ENCODE results near the gene CHD2.

The CHD2 gene

GRCh38 chr15:93046120-93046519 lies 146.0 kb downstream of the CHD2 start:
- H3K27me3 ChIP-seq (ENCODE audit: insufficient read depth, low read length), result no peaks in the 10 kb centered on the region
- peaks cover 83% of the 10 kb centered on the region for H3K36me3 ChIP-seq (ENCODE audit: insufficient read depth, low read length)
- no peak overlapping the region for H2AFZ ChIP-seq (ENCODE audit: low read depth, low read length)
- H3K4me1 ChIP-seq (ENCODE audit: insufficient read depth, low read length), result no peaks in the 10 kb centered on the region
- H3K9me3 ChIP-seq (ENCODE audit: low read length), result peaks cover 8% of the 10 kb centered on the region
- H3K4me3 ChIP-seq (ENCODE audit: low read length), result no peak overlapping the region

GRCh38 chr15:93046721-93047120 lies 146.6 kb downstream of the CHD2 start:
- Histone ChIP-seq H3K4me3 (ENCODE audit: low read length) (no peak overlapping the region), H3K36me3 (ENCODE audit: insufficient read depth, low read length) (peaks cover 89% of the 10 kb centered on the region), H3K4me1 (ENCODE audit: insufficient read depth, low read length) (no peaks in the 10 kb centered on the region), H3K27me3 (ENCODE audit: insufficient read depth, low read length) (no peaks in the 10 kb centered on the region), H3K9me3 (ENCODE audit: low read length) (peaks cover 8% of the 10 kb centered on the region), H2AFZ (ENCODE audit: low read depth, low read length) (no peak overlapping the region)

- H3K4me1 ChIP-seq (ENCODE audit: insufficient read depth, low read length), result no peaks in the 10 kb centered on the region
- peaks cover 96% of the 10 kb centered on the region for H3K36me3 ChIP-seq (ENCODE audit: insufficient read depth, low read length)
- H3K9me3 ChIP-seq (ENCODE audit: low read length), result peaks cover 8% of the 10 kb centered on the region
- no peaks in the 10 kb centered on the region for H3K27me3 ChIP-seq (ENCODE audit: insufficient read depth, low read length)
- H2AFZ ChIP-seq (ENCODE audit: low read depth, low read length), result no peak overlapping the region
- no peak overlapping the region for H3K4me3 ChIP-seq (ENCODE audit: low read length)
Observed at GRCh38 chr15:93047621-93048425, 147.7 kb downstream of the CHD2 start.

- Histone ChIP-seq H2AFZ (ENCODE audit: low read depth, low read length) (no peak overlapping the region), H3K4me1 (ENCODE audit: insufficient read depth, low read length) (no peaks in the 10 kb centered on the region), H3K27me3 (ENCODE audit: insufficient read depth, low read length) (no peaks in the 10 kb centered on the region), H3K4me3 (ENCODE audit: low read length) (no peak overlapping the region), H3K9me3 (ENCODE audit: low read length) (peaks cover 8% of the 10 kb centered on the region), H3K36me3 (ENCODE audit: insufficient read depth, low read length) (peaks cover 96% of the 10 kb centered on the region)
Observed at GRCh38 chr15:93048426-93048721, 148.2 kb downstream of the CHD2 start.

GRCh38 chr15:93048759-93049161 lies 148.6 kb downstream of the CHD2 start:
- H3K9me3 ChIP-seq (ENCODE audit: low read length), result peaks cover 8% of the 10 kb centered on the region
- H2AFZ ChIP-seq (ENCODE audit: low read depth, low read length), result no peak overlapping the region
- no peaks in the 10 kb centered on the region for H3K27me3 ChIP-seq (ENCODE audit: insufficient read depth, low read length)
- H3K4me1 ChIP-seq (ENCODE audit: insufficient read depth, low read length), result no peaks in the 10 kb centered on the region
- no peak overlapping the region for H3K4me3 ChIP-seq (ENCODE audit: low read length)
- H3K36me3 ChIP-seq (ENCODE audit: insufficient read depth, low read length), result peaks cover 97% of the 10 kb centered on the region

- Histone ChIP-seq H2AFZ (ENCODE audit: low read depth, low read length) (no peak overlapping the region), H3K4me3 (ENCODE audit: low read length) (no peak overlapping the region), H3K9me3 (ENCODE audit: low read length) (peaks cover 8% of the 10 kb centered on the region), H3K4me1 (ENCODE audit: insufficient read depth, low read length) (no peaks in the 10 kb centered on the region), H3K36me3 (ENCODE audit: insufficient read depth, low read length) (peaks cover 94% of the 10 kb centered on the region), H3K27me3 (ENCODE audit: insufficient read depth, low read length) (no peaks in the 10 kb centered on the region)
Observed at GRCh38 chr15:93049233-93049632, 149.1 kb downstream of the CHD2 start.

- no peaks in the 10 kb centered on the region for H3K27me3 ChIP-seq (ENCODE audit: insufficient read depth, low read length)
- H3K36me3 ChIP-seq (ENCODE audit: insufficient read depth, low read length), result peaks cover 94% of the 10 kb centered on the region
- no peak overlapping the region for H2AFZ ChIP-seq (ENCODE audit: low read depth, low read length)
- H3K4me3 ChIP-seq (ENCODE audit: low read length), result no peak overlapping the region
- H3K9me3 ChIP-seq (ENCODE audit: low read length), result peaks cover 8% of the 10 kb centered on the region
- no peaks in the 10 kb centered on the region for H3K4me1 ChIP-seq (ENCODE audit: insufficient read depth, low read length)
Observed at GRCh38 chr15:93049914-93050578, 149.9 kb downstream of the CHD2 start.

- H3K4me1 ChIP-seq (ENCODE audit: insufficient read depth, low read length), result no peaks in the 10 kb centered on the region
- peaks cover 94% of the 10 kb centered on the region for H3K36me3 ChIP-seq (ENCODE audit: insufficient read depth, low read length)
- H3K9me3 ChIP-seq (ENCODE audit: low read length), result peaks cover 8% of the 10 kb centered on the region
- no peaks in the 10 kb centered on the region for H3K27me3 ChIP-seq (ENCODE audit: insufficient read depth, low read length)
- no peak overlapping the region for H2AFZ ChIP-seq (ENCODE audit: low read depth, low read length)
- H3K4me3 ChIP-seq (ENCODE audit: low read length), result no peak overlapping the region
Observed at GRCh38 chr15:93050648-93051047, 150.5 kb downstream of the CHD2 start.

GRCh38 chr15:93051236-93052089 lies 151.3 kb downstream of the CHD2 start:
- Histone ChIP-seq H3K9me3 (ENCODE audit: low read length) (peaks cover 6% of the 10 kb centered on the region), H2AFZ (ENCODE audit: low read depth, low read length) (no peak overlapping the region), H3K4me1 (ENCODE audit: insufficient read depth, low read length) (no peaks in the 10 kb centered on the region), H3K4me3 (ENCODE audit: low read length) (no peak overlapping the region), H3K36me3 (ENCODE audit: insufficient read depth, low read length) (peaks cover 94% of the 10 kb centered on the region), H3K27me3 (ENCODE audit: insufficient read depth, low read length) (no peaks in the 10 kb centered on the region)

- H3K9me3 ChIP-seq (ENCODE audit: low read length), result no peaks in the 10 kb centered on the region
- peaks cover 94% of the 10 kb centered on the region for H3K36me3 ChIP-seq (ENCODE audit: insufficient read depth, low read length)
- H2AFZ ChIP-seq (ENCODE audit: low read depth, low read length), result no peak overlapping the region
- H3K27me3 ChIP-seq (ENCODE audit: insufficient read depth, low read length), result no peaks in the 10 kb centered on the region
- H3K4me1 ChIP-seq (ENCODE audit: insufficient read depth, low read length), result no peaks in the 10 kb centered on the region
- H3K4me3 ChIP-seq (ENCODE audit: low read length), result no peak overlapping the region
Observed at GRCh38 chr15:93052090-93052879, 152.2 kb downstream of the CHD2 start.

GRCh38 chr15:93055211-93055610 lies 155.1 kb downstream of the CHD2 start:
- H3K36me3 ChIP-seq (ENCODE audit: insufficient read depth, low read length), result peaks cover 94% of the 10 kb centered on the region
- no peaks in the 10 kb centered on the region for H3K27me3 ChIP-seq (ENCODE audit: insufficient read depth, low read length)
- H3K9me3 ChIP-seq (ENCODE audit: low read length), result no peaks in the 10 kb centered on the region

GRCh38 chr15:93056836-93057235 lies 156.7 kb downstream of the CHD2 start:
- Histone ChIP-seq H3K36me3 (ENCODE audit: insufficient read depth, low read length) (peaks cover 88% of the 10 kb centered on the region), H3K4me3 (ENCODE audit: low read length) (no peak overlapping the region), H3K9me3 (ENCODE audit: low read length) (no peaks in the 10 kb centered on the region), H2AFZ (ENCODE audit: low read depth, low read length) (no peak overlapping the region), H3K27me3 (ENCODE audit: insufficient read depth, low read length) (no peaks in the 10 kb centered on the region), H3K4me1 (ENCODE audit: insufficient read depth, low read length) (peaks cover 27% of the 10 kb centered on the region)

More at GRCh38 chr15:93055211-93055610, 155.1 kb downstream of the CHD2 start:
- no peak overlapping the region for H2AFZ ChIP-seq (ENCODE audit: low read depth, low read length)
- peaks cover 12% of the 10 kb centered on the region for H3K4me1 ChIP-seq (ENCODE audit: insufficient read depth, low read length)
- H3K4me3 ChIP-seq (ENCODE audit: low read length), result no peak overlapping the region
